ENCODE measurements around the gene TTR. TPM values are rescaled to one million over a fixed set of nuclear protein-coding genes. Genes with fewer than 3 reads are reported as not detected.

Gene TTR
- total RNA-seq, 1 donor from 2014 or later, result not detected

- H3K9me3 Mint-ChIP-seq, result no peaks in the 10 kb centered on the region
- no peak overlapping the region for H3K27ac Mint-ChIP-seq
- no peak for DNase-seq (ENCODE audit: low spot score)
- peaks cover 23% of the 10 kb centered on the region for H3K4me1 Mint-ChIP-seq (ENCODE audit: low read depth)
- H3K27me3 Mint-ChIP-seq (ENCODE audit: low read depth), result peaks cover 3% of the 10 kb centered on the region
- H3K36me3 Mint-ChIP-seq (ENCODE audit: low read depth), result no peaks in the 10 kb centered on the region
- intact Hi-C loops (cut with micrococcal nuclease), result loop anchor here (5.0 kb wide), 1 partner anchor 91 kb away; no protein-coding TSS in a partner anchor
- no peak overlapping the region for H3K4me3 Mint-ChIP-seq (ENCODE audit: low read depth)
Measured at GRCh38 chr18:31631526-31631925, 39.8 kb downstream of the TTR start.

- H3K4me3 Mint-ChIP-seq (ENCODE audit: low read depth), result no peak overlapping the region
- peaks cover 23% of the 10 kb centered on the region for H3K4me1 Mint-ChIP-seq (ENCODE audit: low read depth)
- intact Hi-C loops (cut with micrococcal nuclease), result loop anchor here (5.0 kb wide), 1 partner anchor 90 kb away; no protein-coding TSS in a partner anchor
- H3K27ac Mint-ChIP-seq, result no peak overlapping the region
- peaks cover 3% of the 10 kb centered on the region for H3K9me3 Mint-ChIP-seq
- H3K27me3 Mint-ChIP-seq (ENCODE audit: low read depth), result peaks cover 6% of the 10 kb centered on the region
- no peak for DNase-seq (ENCODE audit: low spot score)
- no peaks in the 10 kb centered on the region for H3K36me3 Mint-ChIP-seq (ENCODE audit: low read depth)
Measured at GRCh38 chr18:31632356-31632755, 40.7 kb downstream of the TTR start.

GRCh38 chr18:31633392-31634330 is 42.0 kb downstream of the TTR start:
- intact Hi-C loops (cut with micrococcal nuclease), result loop anchor here (2.0 to 5.0 kb wide), 2 partner anchors 15 to 89 kb away; no protein-coding TSS in a partner anchor
- no peaks in the 10 kb centered on the region for H3K36me3 Mint-ChIP-seq (ENCODE audit: low read depth)
- H3K4me1 Mint-ChIP-seq (ENCODE audit: low read depth), result peaks cover 23% of the 10 kb centered on the region
- H3K9me3 Mint-ChIP-seq, result peaks cover 3% of the 10 kb centered on the region
- H3K4me3 Mint-ChIP-seq (ENCODE audit: low read depth), result no peak overlapping the region
- H3K27ac Mint-ChIP-seq, result no peak overlapping the region
- DNase-seq (ENCODE audit: low spot score), result no peak
- peaks cover 6% of the 10 kb centered on the region for H3K27me3 Mint-ChIP-seq (ENCODE audit: low read depth)

- H3K27me3 Mint-ChIP-seq (ENCODE audit: low read depth), result peaks cover 8% of the 10 kb centered on the region
- no peak overlapping the region for H3K4me3 Mint-ChIP-seq (ENCODE audit: low read depth)
- H3K4me1 Mint-ChIP-seq (ENCODE audit: low read depth), result peaks cover 23% of the 10 kb centered on the region
- peaks cover 3% of the 10 kb centered on the region for H3K9me3 Mint-ChIP-seq
- no peak overlapping the region for H3K27ac Mint-ChIP-seq
- DNase-seq (ENCODE audit: low spot score), result no peak
- intact Hi-C loops (cut with micrococcal nuclease), result loop anchor here (2.0 to 5.0 kb wide), 2 partner anchors 14 to 88 kb away; no protein-coding TSS in a partner anchor
- no peaks in the 10 kb centered on the region for H3K36me3 Mint-ChIP-seq (ENCODE audit: low read depth)
Measured at GRCh38 chr18:31634331-31634713, 42.6 kb downstream of the TTR start.

GRCh38 chr18:31636387-31636786 is 44.7 kb downstream of the TTR start:
- Mint-ChIP-seq H3K4me1 (ENCODE audit: low read depth) (peaks cover 21% of the 10 kb centered on the region), H3K36me3 (ENCODE audit: low read depth) (no peaks in the 10 kb centered on the region)

GRCh38 chr18:31637445-31637844 is 45.8 kb downstream of the TTR start:
- Mint-ChIP-seq H3K4me1 (ENCODE audit: low read depth) (peaks cover 21% of the 10 kb centered on the region), H3K9me3 (peaks cover 3% of the 10 kb centered on the region)

More at GRCh38 chr18:31636387-31636786, 44.7 kb downstream of the TTR start:
- H3K4me3 Mint-ChIP-seq (ENCODE audit: low read depth), result no peak overlapping the region
- peaks cover 3% of the 10 kb centered on the region for H3K9me3 Mint-ChIP-seq
- no peak for DNase-seq (ENCODE audit: low spot score)
- intact Hi-C loops (cut with micrococcal nuclease), result no loop called here
- peaks cover 12% of the 10 kb centered on the region for H3K27me3 Mint-ChIP-seq (ENCODE audit: low read depth)
- no peak overlapping the region for H3K27ac Mint-ChIP-seq

GRCh38 chr18:31643003-31643402 is 51.3 kb downstream of the TTR start:
- Mint-ChIP-seq H3K4me1 (ENCODE audit: low read depth) (peaks cover 12% of the 10 kb centered on the region), H3K27me3 (ENCODE audit: low read depth) (peaks cover 16% of the 10 kb centered on the region), H3K36me3 (ENCODE audit: low read depth) (no peaks in the 10 kb centered on the region), H3K4me3 (ENCODE audit: low read depth) (no peak overlapping the region), H3K9me3 (no peaks in the 10 kb centered on the region), H3K27ac (no peak overlapping the region)
- DNase-seq (ENCODE audit: low spot score), result no peak
- intact Hi-C loops (cut with micrococcal nuclease), result no loop called here

More at GRCh38 chr18:31637445-31637844, 45.8 kb downstream of the TTR start:
- Mint-ChIP-seq H3K27me3 (ENCODE audit: low read depth) (peaks cover 20% of the 10 kb centered on the region), H3K36me3 (ENCODE audit: low read depth) (no peaks in the 10 kb centered on the region), H3K4me3 (ENCODE audit: low read depth) (no peak overlapping the region), H3K27ac (no peak overlapping the region)
- intact Hi-C loops (cut with micrococcal nuclease), result no loop called here
- DNase-seq (ENCODE audit: low spot score), result no peak

GRCh38 chr18:31645411-31645810 is 53.7 kb downstream of the TTR start:
- DNase-seq (ENCODE audit: low spot score), result no peak
- no peak overlapping the region for H3K27ac Mint-ChIP-seq
- H3K27me3 Mint-ChIP-seq (ENCODE audit: low read depth), result peaks cover 15% of the 10 kb centered on the region
- no peaks in the 10 kb centered on the region for H3K9me3 Mint-ChIP-seq
- H3K4me1 Mint-ChIP-seq (ENCODE audit: low read depth), result peaks cover 23% of the 10 kb centered on the region
- H3K36me3 Mint-ChIP-seq (ENCODE audit: low read depth), result no peaks in the 10 kb centered on the region
- H3K4me3 Mint-ChIP-seq (ENCODE audit: low read depth), result no peak overlapping the region
- intact Hi-C loops (cut with micrococcal nuclease), result loop anchor here (5.0 kb wide), 1 partner anchor 37 kb away; the partner anchor contains the start of gene B4GALT6

- H3K4me3 Mint-ChIP-seq (ENCODE audit: low read depth), result no peak overlapping the region
- DNase-seq (ENCODE audit: low spot score), result no peak
- intact Hi-C loops (cut with micrococcal nuclease), result loop anchor here (1.0 to 5.0 kb wide), 2 partner anchors 13 to 36 kb away; partner anchors contain the start of gene B4GALT6
Measured at GRCh38 chr18:31646332-31647126, 54.9 kb downstream of the TTR start.

GRCh38 chr18:31647127-31647753 is 55.6 kb downstream of the TTR start:
- no peak for DNase-seq (ENCODE audit: low spot score)
- Mint-ChIP-seq H3K4me1 (ENCODE audit: low read depth) (peaks cover 27% of the 10 kb centered on the region), H3K36me3 (ENCODE audit: low read depth) (no peaks in the 10 kb centered on the region), H3K27me3 (ENCODE audit: low read depth) (peaks cover 12% of the 10 kb centered on the region), H3K27ac (no peak overlapping the region), H3K9me3 (no peaks in the 10 kb centered on the region), H3K4me3 (ENCODE audit: low read depth) (no peak overlapping the region)
- intact Hi-C loops (cut with micrococcal nuclease), result loop anchor here (5.0 kb wide), 1 partner anchor 35 kb away; the partner anchor contains the start of gene B4GALT6

More at GRCh38 chr18:31646332-31647126, 54.9 kb downstream of the TTR start:
- H3K36me3 Mint-ChIP-seq (ENCODE audit: low read depth), result no peaks in the 10 kb centered on the region
- peaks cover 27% of the 10 kb centered on the region for H3K4me1 Mint-ChIP-seq (ENCODE audit: low read depth)
- no peak overlapping the region for H3K27ac Mint-ChIP-seq
- H3K27me3 Mint-ChIP-seq (ENCODE audit: low read depth), result peaks cover 14% of the 10 kb centered on the region
- H3K9me3 Mint-ChIP-seq, result no peaks in the 10 kb centered on the region
